ENCODE data around the gene GNA14. TPM values are rescaled to one million over a fixed set of nuclear protein-coding genes. Genes with fewer than 3 reads are reported as not detected.

Gene GNA14
- total RNA-seq, 4 donors from 2014 or later = 2.8 to 7.4 (median 4.5) TPM

- no peak for DNase-seq (ENCODE audit: low spot score)
- no peak for TF ChIP-seq CTCF (IDR thresholded peaks at IDR 0.05)
These were observed 261.9 kb downstream of the GNA14 start for GRCh38 chr9:77386187-77386586.

GRCh38 chr9:77384406-77384805, 263.7 kb downstream of the GNA14 start:
- DNase-seq (ENCODE audit: low spot score) (no peak), ATAC-seq (ENCODE audit: low FRiP score) (no peak)
- TF ChIP-seq CTCF (IDR thresholded peaks at IDR 0.05) = no peak

More at GRCh38 chr9:77386187-77386586, 261.9 kb downstream of the GNA14 start:
- no peak for ATAC-seq (ENCODE audit: low FRiP score)

- DNase-seq (ENCODE audit: low spot score) = no peak
- no peak for TF ChIP-seq CTCF (IDR thresholded peaks at IDR 0.05)
- ATAC-seq (ENCODE audit: low FRiP score) = no peak
These were observed 272.1 kb downstream of the GNA14 start for GRCh38 chr9:77375956-77376532.

GRCh38 chr9:77374266-77374665, 273.9 kb downstream of the GNA14 start:
- DNase-seq (ENCODE audit: low spot score) (no peak), ATAC-seq (ENCODE audit: low FRiP score) (no peak)
- TF ChIP-seq CTCF (IDR thresholded peaks at IDR 0.05) = no peak

Small RNA genes lying within 50 kb of the gene (small RNA-seq; reads per million reads assigned to genes)
- not detected for gene RNU6-1303P
